ENCODE measurements around the gene RABL2B.

Gene RABL2B

GRCh38 chr22:50737728-50738648, 45.4 kb downstream of the RABL2B start, which contains the start of gene ACR:
Gene ACR, plus strand, starts transcription at chr22:50738204. Its CDS starts 32 bp downstream, at chr22:50738236.
- DNase-seq, result no peak

- DNase-seq, result no peak
Observed at GRCh38 chr22:50735739-50736030, 47.8 kb downstream of the RABL2B start.

- no peak for DNase-seq
Observed at GRCh38 chr22:50734986-50735738, 48.3 kb downstream of the RABL2B start.

GRCh38 chr22:50734343-50734771, 49.1 kb downstream of the RABL2B start:
- DNase-seq, result no peak

- DNase-seq, result no peak
Observed at GRCh38 chr22:50733521-50734342, 49.7 kb downstream of the RABL2B start.

GRCh38 chr22:50732681-50733080, 50.8 kb downstream of the RABL2B start:
- DNase-seq, result no peak

GRCh38 chr22:50731811-50732624, 51.4 kb downstream of the RABL2B start:
- DNase-seq, result peak; percentile 54

- no peak for DNase-seq
Observed at GRCh38 chr22:50730941-50731661, 52.3 kb downstream of the RABL2B start.

GRCh38 chr22:50730013-50730891, 53.2 kb downstream of the RABL2B start:
- no peak for DNase-seq

- peak; percentile 4 for DNase-seq
Observed at GRCh38 chr22:50729391-50730012, 53.9 kb downstream of the RABL2B start.

- peak; percentile 6 for DNase-seq
Observed at GRCh38 chr22:50728523-50728931, 54.9 kb downstream of the RABL2B start.

GRCh38 chr22:50727678-50728522, 55.5 kb downstream of the RABL2B start:
- DNase-seq, result no peak

GRCh38 chr22:50726643-50727340, 56.6 kb downstream of the RABL2B start:
- no peak for DNase-seq

GRCh38 chr22:50725597-50725996, 57.8 kb downstream of the RABL2B start:
- no peak for DNase-seq

GRCh38 chr22:50724616-50725015, 58.8 kb downstream of the RABL2B start:
- no peak for DNase-seq

- DNase-seq, result no peak
Observed at GRCh38 chr22:50723991-50724390, 59.4 kb downstream of the RABL2B start.

GRCh38 chr22:50722716-50723428, 60.6 kb downstream of the RABL2B start:
- DNase-seq, result no peak

Measured in activated naive CD4-positive, alpha-beta T cell treated with anti-CD3 and anti-CD28 coated beads, Interleukin-2, amount 50 U/mL, for 16 hours (primary cell).